Lower leg skin (tissue), 4 donors: ENCODE data around the gene CCR4. TPM values are rescaled to one million over a fixed set of nuclear protein-coding genes. Genes with fewer than 3 reads are reported as not detected.

Experiments
- DNase-seq, 2 donors: peaks; one replicate each; pipeline ENCODE4 v3.0.0-alpha.2; 2019; ENCODE audit warnings: low spot score in 2 of 2
- H3K4me3 ChIP-seq: fragments of 200-600 bp; sonication (generic); 2 replicates; pipeline ENCODE4 v1.5.1; 2017; ENCODE audit warnings: mild to moderate bottlenecking, low read depth; ENCODE audit not compliant: poor library complexity, severe bottlenecking
- CTCF ChIP-seq, 3 donors: fragments of 450-650 bp; IDR thresholded peaks; one replicate each; pipeline ENCODE4 v1.5.1; 2016; ENCODE audit warnings: antibody characterized with exemption in 3 of 3, mild to moderate bottlenecking in 3 of 3, moderate library complexity in 2 of 3
- POLR2A ChIP-seq, 2 donors: fragments of 450-650 bp; IDR thresholded peaks; one replicate each; pipeline ENCODE4 v1.6.1; 2016 to 2017; ENCODE audit warnings: antibody characterized with exemption in 2 of 2, mild to moderate bottlenecking in 1 of 2, moderate library complexity in 1 of 2
- WGBS, 2 donors: methylation state at CpG; one replicate each; pipeline ENCODE4 v1.1.5; 2018; 5-methylcytosine and 5-hydroxymethylcytosine counted together
- intact Hi-C: fragments of 100-400 bp; cut with DNase I; formaldehyde crosslinking; loops from one replicate; pipeline ENCODE4 v1.15.0; 2023; ENCODE audit warnings: low total_unique reads
- total RNA-seq, 4 donors: library from RNA; depleted of rRNA; stranded (reverse); fragments of >200 nt; gene quantifications; one replicate each; pipeline ENCODE4 v1.1.0, GENCODE V29; 2016

Gene CCR4
- total RNA-seq, 4 donors from 2014 or later = 0.23 to 0.69 (median 0.42) TPM

- 73 to 79% methylated on average over 14 of the region's 14 CpGs for WGBS, 2 donors
- peak in 1 of 2 donors; percentile 50 for DNase-seq
- H3K4me3 ChIP-seq = no peak overlapping the region
- intact Hi-C loops = loop anchor here (10.0 kb wide), 1 partner anchor 118 kb away; no protein-coding TSS in a partner anchor
- TF ChIP-seq POLR2A (IDR thresholded peaks at IDR 0.05) (no peak), CTCF (IDR thresholded peaks at IDR 0.05) (no peak)
Measured at GRCh38 chr3:32956750-32957570, 5.5 kb downstream of the CCR4 start.

GRCh38 chr3:32958509-32958908 is 7.1 kb downstream of the CCR4 start:
- 65 to 84% methylated on average over 5 of the region's 5 CpGs for WGBS, 2 donors
- no peak for TF ChIP-seq POLR2A (IDR thresholded peaks at IDR 0.05)
- TF ChIP-seq CTCF (IDR thresholded peaks at IDR 0.05) = no peak
- H3K4me3 ChIP-seq = no peak overlapping the region
- peak in 1 of 2 donors; percentile 9 for DNase-seq
- intact Hi-C loops = loop anchor here (10.0 kb wide), 1 partner anchor 116 kb away; no protein-coding TSS in a partner anchor

- no peak overlapping the region for H3K4me3 ChIP-seq
- TF ChIP-seq POLR2A (IDR thresholded peaks at IDR 0.05) = no peak
- TF ChIP-seq CTCF (IDR thresholded peaks at IDR 0.05) = no peak
- WGBS, 2 donors = 52 to 59% methylated on average over 3 of the region's 3 CpGs
- DNase-seq = peak in 1 of 2 donors; percentile 34
- intact Hi-C loops = loop anchor here (10.0 kb wide), 1 partner anchor 115 kb away; no protein-coding TSS in a partner anchor
Measured at GRCh38 chr3:32959371-32959770, 7.9 kb downstream of the CCR4 start.

GRCh38 chr3:32960404-32961170 is 9.1 kb downstream of the CCR4 start:
- no peak for DNase-seq
- intact Hi-C loops = no loop called here

GRCh38 chr3:32961189-32961715 is 9.8 kb downstream of the CCR4 start:
- TF ChIP-seq POLR2A (IDR thresholded peaks at IDR 0.05) (no peak), CTCF (IDR thresholded peaks at IDR 0.05) (no peak)
- peak in 1 of 2 donors; percentile 74 for DNase-seq
- WGBS, 2 donors = 83 to 89% methylated on average over 5 of the region's 5 CpGs
- intact Hi-C loops = no loop called here
- no peak overlapping the region for H3K4me3 ChIP-seq

More at GRCh38 chr3:32960404-32961170, 9.1 kb downstream of the CCR4 start:
- TF ChIP-seq POLR2A (IDR thresholded peaks at IDR 0.05) = no peak
- TF ChIP-seq CTCF (IDR thresholded peaks at IDR 0.05) = no peak
- no peak overlapping the region for H3K4me3 ChIP-seq
- 80 to 85% methylated on average over 4 of the region's 4 CpGs for WGBS, 2 donors
